HEK293T (cell line): Measurements from ENCODE around the gene ADCY2.

Source experiments
- CTCF ChIA-PET: fragments of 350-600 bp; formaldehyde crosslinking; extraction: SDS; loops from one replicate; lab custom pipeline; 2021; ENCODE audit warnings: antibody characterized with exemption, inconsistent platforms; lab: Yijun Ruan, JAX
- POLR2A ChIA-PET: fragments of 350-600 bp; formaldehyde crosslinking; extraction: SDS; loops from one replicate; lab custom pipeline; 2020; ENCODE audit warnings: antibody characterized with exemption, inconsistent platforms; lab: Yijun Ruan, JAX
- DNase-seq: peaks from one replicate; pipeline ENCODE4 v3.0.0; 2012; ENCODE audit warnings: mixed read lengths; ENCODE audit errors: extremely low spot score
- ARNT ChIP-seq: fragments of 450-650 bp; IDR thresholded peaks from 2 replicates; pipeline ENCODE4 v1.6.1; 2017; ENCODE audit warnings: mild to moderate bottlenecking
- BHLHE40 ChIP-seq: fragments of 450-650 bp; IDR thresholded peaks from 2 replicates; pipeline ENCODE4 v1.6.1; 2016; ENCODE audit warnings: mild to moderate bottlenecking, moderate library complexity, borderline replicate concordance
- CTBP1 ChIP-seq: fragments of 450-650 bp; IDR thresholded peaks from 2 replicates; pipeline ENCODE4 v1.6.1; 2016; ENCODE audit warnings: borderline replicate concordance
- ELF4 ChIP-seq: fragments of 450-650 bp; IDR thresholded peaks from 2 replicates; pipeline ENCODE4 v1.6.1; 2017; ENCODE audit warnings: antibody characterized with exemption
- FOXA1 ChIP-seq: fragments of 450-650 bp; IDR thresholded peaks from 2 replicates; pipeline ENCODE4 v1.6.1; 2016; ENCODE audit warnings: mild to moderate bottlenecking
- FOXK2 ChIP-seq: fragments of 450-650 bp; IDR thresholded peaks from 2 replicates; pipeline ENCODE4 v1.6.1; 2016; ENCODE audit warnings: mild to moderate bottlenecking
- FOXM1 ChIP-seq: fragments of 450-650 bp; IDR thresholded peaks from 2 replicates; pipeline ENCODE4 v1.6.1; 2017; ENCODE audit warnings: mild to moderate bottlenecking, borderline replicate concordance
- HDGF ChIP-seq: fragments of 450-650 bp; IDR thresholded peaks from 2 replicates; pipeline ENCODE4 v1.6.1; 2017; ENCODE audit warnings: antibody characterized with exemption, borderline replicate concordance
- L3MBTL2 ChIP-seq: fragments of 450-650 bp; conservative IDR thresholded peaks from 2 replicates; pipeline ENCODE4 v1.6.1; 2016; ENCODE audit warnings: mild to moderate bottlenecking
- LEF1 ChIP-seq: fragments of 450-650 bp; IDR thresholded peaks from 2 replicates; pipeline ENCODE4 v1.6.1; 2017; ENCODE audit warnings: mild to moderate bottlenecking, borderline replicate concordance
- NFRKB ChIP-seq: fragments of 450-650 bp; IDR thresholded peaks from 2 replicates; pipeline ENCODE4 v1.6.1; 2016; ENCODE audit warnings: mild to moderate bottlenecking, moderate library complexity
- PKNOX1 ChIP-seq: fragments of 450-650 bp; IDR thresholded peaks from 2 replicates; pipeline ENCODE4 v1.6.1; 2016
- SP1 ChIP-seq: fragments of 450-650 bp; IDR thresholded peaks from 2 replicates; pipeline ENCODE4 v1.6.1; 2017
- SUZ12 ChIP-seq: fragments of 450-650 bp; IDR thresholded peaks from 2 replicates; pipeline ENCODE4 v1.6.1; 2016; ENCODE audit warnings: mild to moderate bottlenecking
- TARDBP ChIP-seq: fragments of 450-650 bp; IDR thresholded peaks from 2 replicates; pipeline ENCODE4 v1.6.1; 2016
- ZNF384 ChIP-seq: fragments of 450-650 bp; IDR thresholded peaks from 2 replicates; pipeline ENCODE4 v1.6.1; 2016

The ADCY2 gene

GRCh38 chr5:7377761-7378160, 18.2 kb upstream of the ADCY2 start:
- DNase-seq: no peak
- ChIA-PET POLR2A (no interaction called here), CTCF (no interaction called here)
- TF ChIP-seq LEF1 (no peak), PKNOX1 (no peak), CTBP1 (no peak), SP1 (no peak), FOXK2 (no peak), L3MBTL2 (no peak), NFRKB (no peak), ZNF384 (no peak), ELF4 (no peak), SUZ12 (no peak), HDGF (no peak), TARDBP (no peak), FOXA1 (no peak), FOXM1 (no peak), ARNT (no peak), BHLHE40 (no peak)

- ChIA-PET POLR2A (no interaction called here), CTCF (no interaction called here)
Measured at GRCh38 chr5:7382588-7382987, 13.3 kb upstream of the ADCY2 start.

GRCh38 chr5:7385681-7386080, 10.3 kb upstream of the ADCY2 start:
- DNase-seq: no peak
- TF ChIP-seq FOXK2 (no peak), L3MBTL2 (no peak)
- ChIA-PET CTCF (no interaction called here), POLR2A (no interaction called here)

More at GRCh38 chr5:7382588-7382987, 13.3 kb upstream of the ADCY2 start:
- TF ChIP-seq SP1: no peak
- no peak for TF ChIP-seq PKNOX1
- no peak for TF ChIP-seq FOXK2
- TF ChIP-seq BHLHE40: no peak
- no peak for TF ChIP-seq SUZ12
- TF ChIP-seq FOXA1: no peak
- no peak for TF ChIP-seq LEF1
- TF ChIP-seq ZNF384: no peak
- TF ChIP-seq CTBP1: no peak
- TF ChIP-seq TARDBP: no peak
- TF ChIP-seq ARNT: no peak
- TF ChIP-seq ELF4: no peak
- no peak for TF ChIP-seq HDGF
- no peak for TF ChIP-seq FOXM1
- TF ChIP-seq L3MBTL2: no peak
- no peak for TF ChIP-seq NFRKB
- no peak for DNase-seq

- POLR2A ChIA-PET: no interaction called here
- TF ChIP-seq ARNT (no peak), BHLHE40 (no peak), CTBP1 (no peak), FOXK2 (no peak), ELF4 (no peak), HDGF (no peak)
- CTCF ChIA-PET: no interaction called here
- DNase-seq: no peak
Measured at GRCh38 chr5:7388553-7388952, 7.4 kb upstream of the ADCY2 start.

- ChIA-PET CTCF (no interaction called here), POLR2A (no interaction called here)
- no peak for DNase-seq
- TF ChIP-seq FOXK2 (no peak), NFRKB (no peak), FOXA1 (no peak), HDGF (no peak)
Measured at GRCh38 chr5:7391215-7391614, 4.7 kb upstream of the ADCY2 start.

GRCh38 chr5:7391814-7392692, 3.9 kb upstream of the ADCY2 start:
- no peak for DNase-seq
- TF ChIP-seq FOXA1: no peak
- no peak for TF ChIP-seq NFRKB
- no peak for TF ChIP-seq FOXM1
- TF ChIP-seq BHLHE40: no peak
- no peak for TF ChIP-seq L3MBTL2
- no peak for TF ChIP-seq FOXK2
- no peak for TF ChIP-seq ELF4
- TF ChIP-seq PKNOX1: no peak
- TF ChIP-seq ZNF384: no peak
- no peak for TF ChIP-seq LEF1
- TF ChIP-seq SUZ12: no peak
- no peak for TF ChIP-seq SP1
- no peak for TF ChIP-seq CTBP1
- no peak for TF ChIP-seq TARDBP
- TF ChIP-seq HDGF: no peak
- TF ChIP-seq ARNT: no peak
- POLR2A ChIA-PET: no interaction called here
- CTCF ChIA-PET: interaction anchor here (0.6 kb wide), 1 partner anchor 175 kb away, joined by 3 read pairs; no protein-coding TSS in a partner anchor

GRCh38 chr5:7392693-7393024, 3.3 kb upstream of the ADCY2 start:
- DNase-seq: no peak
- ChIA-PET CTCF (no interaction called here), POLR2A (no interaction called here)
- no peak for TF ChIP-seq BHLHE40
- no peak for TF ChIP-seq ZNF384
- TF ChIP-seq SUZ12: no peak
- no peak for TF ChIP-seq PKNOX1
- no peak for TF ChIP-seq SP1
- TF ChIP-seq ARNT: no peak
- TF ChIP-seq ELF4: no peak
